RWPE2 (cell line): ENCODE data around the gene KRTAP10-7.

Experiments used
- ATAC-seq: fragments of 200-7000 bp; cut with Tn5 transposase; 3 replicates; pipeline ENCODE4 v1.9.1; 2021; ENCODE audit warnings: low read depth
- DNase-seq: peaks from one replicate; pipeline ENCODE4 v3.0.0-alpha.2; 2020; ENCODE audit warnings: low spot score
- H3K27ac ChIP-seq: fragments of 450-650 bp; 2 replicates; pipeline ENCODE4 v1.5.1; 2017; ENCODE audit warnings: mild to moderate bottlenecking; ENCODE audit not compliant: poor library complexity, severe bottlenecking
- H3K27me3 ChIP-seq: fragments of 250-450 bp; sonication (Bioruptor Pico); 2 replicates; pipeline ENCODE4 v1.5.1; 2021; ENCODE audit warnings: mild to moderate bottlenecking, moderate library complexity; ENCODE audit not compliant: insufficient read depth, poor library complexity, severe bottlenecking
- H3K36me3 ChIP-seq: fragments of 250-450 bp; sonication (Bioruptor Pico); 2 replicates; pipeline ENCODE4 v1.5.1; 2020; ENCODE audit warnings: low read depth, mild to moderate bottlenecking, moderate library complexity
- H3K4me1 ChIP-seq: fragments of 250-450 bp; sonication (Bioruptor Pico); 2 replicates; pipeline ENCODE4 v1.5.1; 2021; ENCODE audit warnings: mild to moderate bottlenecking, moderate library complexity; ENCODE audit not compliant: insufficient read depth, poor library complexity, severe bottlenecking
- H3K4me3 ChIP-seq: fragments of 250-450 bp; sonication (Bioruptor Pico); 2 replicates; pipeline ENCODE4 v1.5.1; 2021; ENCODE audit warnings: mild to moderate bottlenecking, moderate library complexity; ENCODE audit not compliant: severe bottlenecking
- H3K9me3 ChIP-seq: fragments of 250-450 bp; sonication (Bioruptor Pico); 2 replicates; pipeline ENCODE4 v1.5.1; 2021; ENCODE audit warnings: mild to moderate bottlenecking, moderate library complexity; ENCODE audit not compliant: severe bottlenecking
- CTCF ChIP-seq: fragments of 450-650 bp; IDR thresholded peaks from one replicate; pipeline ENCODE4 v1.5.1; 2017; ENCODE audit warnings: mild to moderate bottlenecking, moderate library complexity; ENCODE audit not compliant: poor library complexity, severe bottlenecking

The KRTAP10-7 gene

GRCh38 chr21:44611551-44611950 is 11.2 kb downstream of the KRTAP10-7 start:
- no peaks in the 10 kb centered on the region for H3K4me1 ChIP-seq
- H3K27me3 ChIP-seq, result peaks cover 17% of the 10 kb centered on the region
- H3K9me3 ChIP-seq, result no peaks in the 10 kb centered on the region
- H3K27ac ChIP-seq, result no peak overlapping the region
- ATAC-seq, result no peak
- H3K36me3 ChIP-seq, result no peaks in the 10 kb centered on the region
- DNase-seq, result no peak
- no peak overlapping the region for H3K4me3 ChIP-seq
- no peak for TF ChIP-seq CTCF

- no peaks in the 10 kb centered on the region for H3K36me3 ChIP-seq
- no peaks in the 10 kb centered on the region for H3K4me1 ChIP-seq
- H3K9me3 ChIP-seq, result no peaks in the 10 kb centered on the region
- DNase-seq (peak; percentile 38), ATAC-seq (no peak)
- H3K4me3 ChIP-seq, result no peak within 1 kb of the TSS
- no peak within 1 kb of the TSS for H3K27ac ChIP-seq
- H3K27me3 ChIP-seq, result peaks cover 21% of the 10 kb centered on the region
- TF ChIP-seq CTCF, result no peak
Observed at GRCh38 chr21:44612029-44612486, 11.7 kb downstream of the KRTAP10-7 start, which contains the start of gene KRTAP10-8. TSS of gene KRTAP10-8 (plus strand) at chr21:44612079. CDS start at chr21:44612101, 22 bp downstream.

GRCh38 chr21:44612669-44613229 is 12.4 kb downstream of the KRTAP10-7 start:
- peak; percentile 50 for DNase-seq
- Histone ChIP-seq H3K36me3 (no peaks in the 10 kb centered on the region), H3K4me1 (no peaks in the 10 kb centered on the region), H3K4me3 (no peak overlapping the region), H3K27me3 (peaks cover 21% of the 10 kb centered on the region), H3K9me3 (no peaks in the 10 kb centered on the region), H3K27ac (no peak overlapping the region)
- TF ChIP-seq CTCF, result no peak
- ATAC-seq, result no peak

- Histone ChIP-seq H3K4me3 (no peak overlapping the region), H3K36me3 (no peaks in the 10 kb centered on the region), H3K27ac (no peak overlapping the region), H3K9me3 (no peaks in the 10 kb centered on the region), H3K27me3 (peaks cover 21% of the 10 kb centered on the region), H3K4me1 (no peaks in the 10 kb centered on the region)
- no peak for ATAC-seq
- peak; percentile 27 for DNase-seq
- TF ChIP-seq CTCF, result no peak
Observed at GRCh38 chr21:44613386-44614155, 13.2 kb downstream of the KRTAP10-7 start.
